Gastroesophageal sphincter (tissue), 4 donors: ENCODE data around the gene LPP. TPM values are rescaled to one million over a fixed set of nuclear protein-coding genes. Genes with fewer than 3 reads are reported as not detected.
A peak's percentile ranks its signal among the peaks of the same experiment; 100 is the strongest.
"Not testable (repeated sequence)": the region's sequence is repeated elsewhere in the genome, so short reads cannot be mapped to it uniquely, and the experiment has no call there.

ENCODE experiments used
- ATAC-seq: fragments of 150-250 bp; one replicate; pipeline ENCODE4 v1.9.1; 2016; ENCODE audit warnings: mild to moderate bottlenecking, moderate library complexity
- H3K27ac ChIP-seq, 4 donors: fragments of 200-600 bp; sonication (generic) in 3 of 4; 1 replicate in 3 of 4; 2 replicates in 1 of 4; pipeline ENCODE4 v1.5.1; 2016 to 2019
- H3K27me3 ChIP-seq: fragments of 200-600 bp; sonication (generic); one replicate; pipeline ENCODE4 v1.5.1; 2019
- H3K36me3 ChIP-seq, 2 donors: fragments of 200-600 bp; sonication (generic); one replicate each; pipeline ENCODE4 v1.5.1; 2019; ENCODE audit warnings: control low read depth in 1 of 2
- H3K4me1 ChIP-seq, 3 donors: fragments of 200-600 bp; sonication (generic); 1 replicate in 2 of 3; 2 replicates in 1 of 3; pipeline ENCODE4 v1.5.1; 2016 to 2019; ENCODE audit warnings: control low read depth in 2 of 3
- H3K4me3 ChIP-seq, 2 donors: fragments of 200-600 bp; sonication (generic); one replicate each; pipeline ENCODE4 v1.5.1; 2019; ENCODE audit warnings: mild to moderate bottlenecking in 1 of 2, moderate library complexity in 1 of 2
- H3K9me3 ChIP-seq, 3 donors: fragments of 200-600 bp; sonication (generic); one replicate each; pipeline ENCODE4 v1.5.1; 2017 to 2019; ENCODE audit warnings: control low read depth in 2 of 3
- EP300 ChIP-seq: sonication (generic); formaldehyde crosslinking; IDR thresholded peaks from one replicate; pipeline ENCODE4 v1.6.1; 2017; ENCODE audit warnings: antibody characterized with exemption, mild to moderate bottlenecking
- POLR2A ChIP-seq, 2 donors: fragments of 450-650 bp; IDR thresholded peaks; one replicate each; pipeline ENCODE4 v1.6.1; 2017; ENCODE audit warnings: antibody characterized with exemption in 2 of 2, mild to moderate bottlenecking in 2 of 2, moderate library complexity in 1 of 2
- POLR2AphosphoS5 ChIP-seq: sonication (generic); formaldehyde crosslinking; IDR thresholded peaks from one replicate; pipeline ENCODE4 v1.6.1; 2017; ENCODE audit warnings: antibody characterized with exemption
- WGBS, 2 donors: methylation state at CpG; one replicate each; pipeline ENCODE4 v1.1.5; 2018; ENCODE audit warnings: low coverage in 1 of 2; 5-methylcytosine and 5-hydroxymethylcytosine counted together
- total RNA-seq, 4 donors: library from RNA; depleted of rRNA; stranded (reverse); fragments of >200 nt; gene quantifications; one replicate each; pipeline ENCODE4 v1.1.0, GENCODE V29; 2016
- TF ChIP-seq, protein P1 (sequence below), 4 experiments: fragments of 200-600 bp in 2 of 4; fragments of 450-650 bp in 2 of 4; sonication (generic) in 1 of 4; IDR thresholded peaks; one replicate each; pipeline ENCODE4 v1.5.1; 2017 to 2019; ENCODE audit warnings: antibody characterized with exemption in 4 of 4, mild to moderate bottlenecking in 2 of 4, moderate library complexity in 2 of 4

The LPP gene
- total RNA-seq, 4 donors from 2014 or later: 1,243 to 2,297 (median 2,164) TPM

DNA sequence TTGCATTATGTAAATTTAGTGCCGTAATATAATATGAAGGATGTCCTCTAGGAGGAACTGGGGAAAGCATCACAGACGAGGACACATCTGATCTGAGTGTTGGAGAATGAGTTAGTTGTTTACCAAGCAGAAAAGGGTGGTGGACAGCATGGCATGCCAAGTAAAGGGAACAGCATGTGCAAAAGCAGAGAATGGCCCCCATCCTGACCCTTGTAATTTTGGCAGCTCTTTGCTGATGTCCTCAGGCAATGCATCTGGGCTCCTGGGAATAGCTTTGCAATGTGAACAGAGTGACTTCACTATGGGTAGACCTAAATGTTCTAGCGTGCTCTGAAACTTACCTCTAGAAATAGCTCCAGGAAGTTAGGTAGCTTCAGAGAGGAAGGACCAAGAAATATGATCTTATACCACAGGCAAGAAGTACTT, 263.3 kb downstream of the LPP start:
- peak; percentile 62 for ATAC-seq

DNA sequence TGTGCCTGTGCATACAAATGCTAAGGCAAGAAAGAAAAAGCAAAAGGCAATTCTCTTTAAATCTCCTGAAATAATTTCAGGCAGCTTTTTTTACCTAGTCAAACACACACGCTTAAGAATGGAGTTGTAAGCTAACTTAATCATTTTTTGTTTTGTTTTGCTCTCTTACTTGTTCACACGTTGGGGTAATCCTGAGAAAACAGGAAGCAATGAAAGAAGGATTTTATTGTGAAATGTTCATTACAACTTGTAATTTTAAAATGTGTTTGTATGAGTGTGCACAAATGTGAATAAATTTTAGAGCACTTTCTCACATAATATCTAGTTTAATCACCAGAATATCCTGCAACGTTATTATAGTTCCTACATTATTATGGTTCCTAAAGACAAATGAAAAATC, 263.8 kb downstream of the LPP start:
- no peaks in the 10 kb centered on the region for H3K9me3 ChIP-seq
- peak overlapping the region in 3 of 4 donors; percentile 13 to 61 (median 27) for H3K27ac ChIP-seq
- 72 to 78% methylated on average over 3 of the region's 3 CpGs for WGBS, 2 donors
- no peak for TF ChIP-seq EP300
- TF ChIP-seq POLR2AphosphoS5: no peak
- TF ChIP-seq, protein P1, sequence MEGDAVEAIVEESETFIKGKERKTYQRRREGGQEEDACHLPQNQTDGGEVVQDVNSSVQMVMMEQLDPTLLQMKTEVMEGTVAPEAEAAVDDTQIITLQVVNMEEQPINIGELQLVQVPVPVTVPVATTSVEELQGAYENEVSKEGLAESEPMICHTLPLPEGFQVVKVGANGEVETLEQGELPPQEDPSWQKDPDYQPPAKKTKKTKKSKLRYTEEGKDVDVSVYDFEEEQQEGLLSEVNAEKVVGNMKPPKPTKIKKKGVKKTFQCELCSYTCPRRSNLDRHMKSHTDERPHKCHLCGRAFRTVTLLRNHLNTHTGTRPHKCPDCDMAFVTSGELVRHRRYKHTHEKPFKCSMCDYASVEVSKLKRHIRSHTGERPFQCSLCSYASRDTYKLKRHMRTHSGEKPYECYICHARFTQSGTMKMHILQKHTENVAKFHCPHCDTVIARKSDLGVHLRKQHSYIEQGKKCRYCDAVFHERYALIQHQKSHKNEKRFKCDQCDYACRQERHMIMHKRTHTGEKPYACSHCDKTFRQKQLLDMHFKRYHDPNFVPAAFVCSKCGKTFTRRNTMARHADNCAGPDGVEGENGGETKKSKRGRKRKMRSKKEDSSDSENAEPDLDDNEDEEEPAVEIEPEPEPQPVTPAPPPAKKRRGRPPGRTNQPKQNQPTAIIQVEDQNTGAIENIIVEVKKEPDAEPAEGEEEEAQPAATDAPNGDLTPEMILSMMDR (IDR thresholded peaks at IDR 0.05): no peak
- no peak for TF ChIP-seq POLR2A (IDR thresholded peaks at IDR 0.05)
- no peaks in the 10 kb centered on the region for H3K36me3 ChIP-seq
- no peaks in the 10 kb centered on the region for H3K27me3 ChIP-seq
- no peak for ATAC-seq
- peaks cover 4 to 67% (median 19%) of the 10 kb centered on the region in 3 donors for H3K4me1 ChIP-seq
- H3K4me3 ChIP-seq: no peak overlapping the region

More for the DNA sequence above, 263.3 kb downstream of the LPP start:
- Histone ChIP-seq H3K27ac (peak overlapping the region in 3 of 4 donors; percentile 13 to 61 (median 27)), H3K9me3 (no peaks in the 10 kb centered on the region), H3K4me3 (no peak overlapping the region), H3K27me3 (no peaks in the 10 kb centered on the region), H3K36me3 (no peaks in the 10 kb centered on the region), H3K4me1 (peaks cover 4 to 66% (median 19%) of the 10 kb centered on the region in 3 donors)
- TF ChIP-seq POLR2AphosphoS5: peak; percentile 73
- TF ChIP-seq, protein P1 (IDR thresholded peaks at IDR 0.05): no peak
- 67 to 79% methylated on average over 1 to 3 of the region's 3 CpGs for WGBS, 2 donors

DNA sequence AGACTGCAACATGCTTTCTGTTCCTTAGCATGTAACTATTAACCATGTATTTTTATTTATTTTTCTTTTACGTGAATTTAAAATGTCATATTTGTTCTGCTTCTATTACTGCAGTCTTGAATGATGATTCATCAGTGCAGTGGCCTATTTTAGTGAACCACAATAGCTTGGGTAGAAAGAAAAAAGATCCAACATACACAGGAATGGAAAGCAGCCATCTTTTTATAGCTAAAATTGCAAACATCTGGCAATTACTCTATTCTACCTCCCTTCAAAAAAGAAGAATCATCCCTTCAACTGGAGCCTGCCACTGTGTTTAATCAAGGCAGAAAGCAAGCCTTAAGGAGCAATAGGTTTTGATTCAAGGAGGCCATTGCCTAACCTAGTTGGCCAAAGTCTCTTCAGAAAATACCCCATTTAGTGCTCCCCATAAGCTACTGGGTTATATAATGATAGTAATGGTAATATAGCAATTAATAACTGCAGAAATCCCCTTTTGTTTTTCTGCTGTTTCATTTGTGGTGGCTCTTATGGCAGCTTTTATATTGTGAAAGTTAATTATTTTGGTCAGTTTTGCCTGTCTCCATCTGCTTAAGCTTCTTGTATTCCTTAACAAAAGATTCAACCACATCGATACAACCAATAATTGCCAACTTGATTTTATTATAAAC, 267.3 kb downstream of the LPP start:
- Histone ChIP-seq H3K36me3 (no peaks in the 10 kb centered on the region), H3K4me1 (peaks cover 4 to 36% (median 19%) of the 10 kb centered on the region in 3 donors), H3K9me3 (no peaks in the 10 kb centered on the region), H3K27ac (peak overlapping the region in 3 of 4 donors; percentile 11 to 71 (median 59)), H3K4me3 (no peak overlapping the region), H3K27me3 (no peaks in the 10 kb centered on the region)
- TF ChIP-seq POLR2A (IDR thresholded peaks at IDR 0.05) (no peak), POLR2AphosphoS5 (peak; percentile 5)
- ATAC-seq: no peak
- 48 to 59% methylated on average over 2 of the region's 2 CpGs for WGBS, 2 donors

DNA sequence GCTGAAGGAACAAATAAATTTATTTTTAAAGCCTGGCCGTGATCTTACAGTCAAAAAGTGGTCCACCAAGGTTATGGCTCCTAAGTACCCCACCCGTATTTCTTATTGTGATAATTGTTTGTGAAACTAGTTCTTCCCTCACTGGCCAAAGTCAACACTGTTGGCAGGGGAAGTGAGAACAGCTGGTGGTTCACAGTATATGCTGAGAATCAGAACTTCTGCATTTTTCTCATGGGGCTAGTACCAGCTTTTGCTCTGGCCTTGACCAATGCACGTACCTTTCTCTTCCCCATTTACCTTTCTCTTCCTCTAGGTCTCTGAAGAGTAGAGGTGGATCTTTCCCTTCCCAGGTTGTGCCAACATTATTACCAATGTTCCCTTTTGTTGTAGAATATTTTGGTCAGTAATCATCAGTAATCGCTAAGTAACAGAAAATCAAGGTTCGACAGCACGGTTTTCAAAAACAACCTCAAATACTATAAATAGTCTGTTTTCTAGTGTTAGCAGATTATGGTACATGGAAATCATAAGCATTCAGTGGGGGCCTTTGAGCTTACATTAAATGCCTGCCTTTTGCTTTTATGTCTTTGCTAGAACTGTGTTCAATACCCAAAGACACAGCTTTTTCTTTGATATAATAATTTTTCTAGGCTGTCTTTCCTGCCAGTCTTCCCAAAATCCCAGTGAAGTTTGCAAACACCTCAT, 268.0 kb downstream of the LPP start:
- H3K9me3 ChIP-seq: no peaks in the 10 kb centered on the region
- H3K4me3 ChIP-seq: no peak overlapping the region
- TF ChIP-seq POLR2AphosphoS5: peak; percentile 11
- no peak for TF ChIP-seq EP300
- TF ChIP-seq POLR2A (IDR thresholded peaks at IDR 0.05): no peak
- TF ChIP-seq, protein P1 (IDR thresholded peaks at IDR 0.05): no peak
- no peaks in the 10 kb centered on the region for H3K27me3 ChIP-seq
- H3K4me1 ChIP-seq: peaks cover 4 to 32% (median 19%) of the 10 kb centered on the region in 3 donors
- peak; percentile 43 for ATAC-seq
- peak overlapping the region in 3 of 4 donors; percentile 11 to 47 (median 13) for H3K27ac ChIP-seq
- H3K36me3 ChIP-seq: no peaks in the 10 kb centered on the region
- WGBS, 2 donors: 65 to 79% methylated on average over 4 to 6 of the region's 6 CpGs

DNA sequence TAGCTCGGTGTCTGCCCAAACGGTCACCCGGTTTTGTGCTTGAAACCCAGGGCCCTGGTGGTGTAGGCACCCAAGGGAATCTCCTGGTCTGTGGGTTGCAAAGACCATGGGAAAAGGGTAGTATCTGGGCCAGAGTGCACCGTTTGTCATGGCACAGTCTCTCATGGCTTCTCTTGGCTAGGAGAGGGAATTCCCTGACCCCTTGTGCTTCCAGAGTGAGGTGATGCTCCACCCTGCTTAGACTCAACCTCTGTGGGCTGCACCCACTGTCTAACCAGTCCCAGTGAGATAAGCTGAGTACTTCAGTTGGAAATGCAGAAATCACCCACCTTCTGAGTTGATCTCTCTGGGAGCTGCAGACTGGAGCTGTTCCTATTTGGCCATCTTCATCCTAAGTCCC, 274.0 kb downstream of the LPP start:
- peaks cover 14 to 49% (median 19%) of the 10 kb centered on the region in 3 donors for H3K4me1 ChIP-seq
- not testable (repeated sequence) for H3K4me3 ChIP-seq, ATAC-seq, H3K27me3 ChIP-seq, H3K9me3 ChIP-seq, H3K27ac ChIP-seq, H3K36me3 ChIP-seq
- WGBS, 2 donors: no CpG with 5 or more reads among the region's 4 CpGs

DNA sequence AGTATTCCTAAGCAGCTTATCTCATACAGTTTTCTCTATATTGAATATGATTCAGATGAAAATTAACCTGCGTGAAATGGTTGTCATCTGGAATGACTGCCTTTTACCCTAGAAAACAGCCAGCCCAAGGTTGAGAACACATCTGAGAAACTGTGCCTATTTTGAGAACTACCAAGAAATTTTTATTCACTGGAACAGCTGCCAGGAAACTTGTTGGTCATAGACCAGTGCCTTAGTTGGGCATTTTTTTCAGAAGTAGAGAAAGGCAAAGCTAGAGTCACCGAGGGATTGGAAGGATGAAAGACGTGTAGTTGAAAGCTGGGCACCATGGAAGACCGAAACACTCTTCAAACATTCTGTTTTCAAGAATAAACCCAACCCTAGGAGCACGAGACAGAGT, 277.1 kb downstream of the LPP start:
- Histone ChIP-seq H3K36me3 (peaks cover 0 to 4% of the 10 kb centered on the region in 2 donors), H3K27ac (peak overlapping the region; percentile 10 to 60 (median 34)), H3K27me3 (no peaks in the 10 kb centered on the region), H3K4me3 (no peak overlapping the region), H3K9me3 (no peaks in the 10 kb centered on the region), H3K4me1 (peaks cover 21 to 78% (median 24%) of the 10 kb centered on the region in 3 donors)
- no peak for ATAC-seq
- 62 to 76% methylated on average over 5 of the region's 5 CpGs for WGBS, 2 donors
- TF ChIP-seq POLR2AphosphoS5 (no peak), EP300 (no peak), POLR2A (IDR thresholded peaks at IDR 0.05) (no peak)
- TF ChIP-seq, protein P1 (IDR thresholded peaks at IDR 0.05): no peak
